ENCODE measurements around the gene C10orf90. TPM values are rescaled to one million over a fixed set of nuclear protein-coding genes. Genes with fewer than 3 reads are reported as not detected.

Gene C10orf90
- total RNA-seq = not detected

- no peaks in the 10 kb centered on the region for H3K9me3 ChIP-seq
- no peaks in the 10 kb centered on the region for H3K4me1 ChIP-seq
- no peak within 1 kb of the TSS for H3K27ac ChIP-seq
- TF ChIP-seq EP300 (IDR thresholded peaks at IDR 0.05) (no peak), POLR2A (IDR thresholded peaks at IDR 0.05) (no peak), CTCF (IDR thresholded peaks at IDR 0.05) (no peak)
- H3K36me3 ChIP-seq = no peaks in the 10 kb centered on the region
- H3K4me3 ChIP-seq = no peak within 1 kb of the TSS
- WGBS, 2 donors = 60 to 76% methylated on average over 12 of the region's 12 CpGs
- H3K27me3 ChIP-seq = no peaks in the 10 kb centered on the region
- DNase-seq (ENCODE audit: low spot score in 2 of 2) = no peak
These were observed at the start of gene C10orf90 for GRCh38 chr10:126670056-126670894. C10orf90 (minus strand) TSS chr10:126670693; CDS start chr10:126670480, 213 bp downstream.

- no peak overlapping the region for H3K4me3 ChIP-seq
- H3K9me3 ChIP-seq = no peaks in the 10 kb centered on the region
- H3K4me1 ChIP-seq = no peaks in the 10 kb centered on the region
- TF ChIP-seq POLR2A (IDR thresholded peaks at IDR 0.05) = no peak
- TF ChIP-seq EP300 (IDR thresholded peaks at IDR 0.05) = no peak
- no peak for TF ChIP-seq CTCF (IDR thresholded peaks at IDR 0.05)
- H3K27me3 ChIP-seq = no peaks in the 10 kb centered on the region
- no peak overlapping the region for H3K27ac ChIP-seq
- H3K36me3 ChIP-seq = no peaks in the 10 kb centered on the region
- no peak for DNase-seq (ENCODE audit: low spot score in 2 of 2)
- 100% methylated on average over 1 of the region's 1 CpG; no CpG with 5 or more reads in 1 of the 2 donors for WGBS, 2 donors
These were observed 45.9 kb upstream of the C10orf90 start for GRCh38 chr10:126716366-126716765.

GRCh38 chr10:126713594-126713993, 43.1 kb upstream of the C10orf90 start:
- Histone ChIP-seq H3K27me3 (no peaks in the 10 kb centered on the region), H3K9me3 (peaks cover 0 to 10% (median 0%) of the 10 kb centered on the region in 4 donors), H3K4me3 (no peak overlapping the region), H3K36me3 (no peaks in the 10 kb centered on the region), H3K4me1 (no peaks in the 10 kb centered on the region), H3K27ac (no peak overlapping the region)
- TF ChIP-seq CTCF (IDR thresholded peaks at IDR 0.05) (no peak), EP300 (IDR thresholded peaks at IDR 0.05) (no peak), POLR2A (IDR thresholded peaks at IDR 0.05) (no peak)
- 82 to 85% methylated on average over 6 to 7 of the region's 7 CpGs for WGBS, 2 donors
- no peak for DNase-seq (ENCODE audit: low spot score in 2 of 2)

GRCh38 chr10:126712681-126713080, 42.2 kb upstream of the C10orf90 start:
- TF ChIP-seq CTCF (IDR thresholded peaks at IDR 0.05) (no peak), POLR2A (IDR thresholded peaks at IDR 0.05) (no peak), EP300 (IDR thresholded peaks at IDR 0.05) (no peak)
- no peaks in the 10 kb centered on the region for H3K36me3 ChIP-seq
- no peaks in the 10 kb centered on the region for H3K27me3 ChIP-seq
- peaks cover 0 to 10% (median 0%) of the 10 kb centered on the region in 4 donors for H3K9me3 ChIP-seq
- H3K27ac ChIP-seq = no peak overlapping the region
- 87 to 88% methylated on average over 6 of the region's 6 CpGs for WGBS, 2 donors
- DNase-seq (ENCODE audit: low spot score in 2 of 2) = no peak
- no peaks in the 10 kb centered on the region for H3K4me1 ChIP-seq
- H3K4me3 ChIP-seq = no peak overlapping the region

- TF ChIP-seq POLR2A (IDR thresholded peaks at IDR 0.05) (no peak), CTCF (IDR thresholded peaks at IDR 0.05) (no peak), EP300 (IDR thresholded peaks at IDR 0.05) (no peak)
- Histone ChIP-seq H3K4me3 (no peak overlapping the region), H3K36me3 (no peaks in the 10 kb centered on the region), H3K27me3 (no peaks in the 10 kb centered on the region), H3K4me1 (no peaks in the 10 kb centered on the region), H3K9me3 (peaks cover 0 to 7% (median 0%) of the 10 kb centered on the region in 4 donors), H3K27ac (no peak overlapping the region)
- 72 to 75% methylated on average over 2 to 3 of the region's 3 CpGs for WGBS, 2 donors
- DNase-seq (ENCODE audit: low spot score in 2 of 2) = no peak
These were observed 35.6 kb upstream of the C10orf90 start for GRCh38 chr10:126705951-126706565.
